K562 (cell line): ENCODE results near the gene BGLAP. TPM values are rescaled to one million over a fixed set of nuclear protein-coding genes. Genes with fewer than 3 reads are reported as not detected.
A peak's percentile ranks its signal among the peaks of the same experiment; 100 is the strongest.

Experiments used
- ARID4B ChIP-seq: sonication (generic); formaldehyde crosslinking; IDR thresholded peaks from 2 replicates; pipeline ENCODE4 v1.8.0; 2022; ENCODE audit warnings: mild to moderate bottlenecking, missing genetic modification reagents
- ATF3 ChIP-seq, 2 experiments: fragments of 450-650 bp in 1 of 2; sonication (generic) in 1 of 2; formaldehyde crosslinking in 1 of 2; IDR thresholded peaks in 1 of 2; conservative IDR thresholded peaks in 1 of 2; 2 replicates each; pipeline versions ENCODE4 v1.6.1 to v1.8.1; 2016 to 2023; ENCODE audit warnings: mild to moderate bottlenecking in 2 of 2, moderate library complexity in 2 of 2, inconsistent platforms in 1 of 2, missing genetic modification reagents in 1 of 2
- BACH1 ChIP-seq: fragments of 200-800 bp; sonication (Bioruptor generic); IDR thresholded peaks from 2 replicates; pipeline ENCODE4 v1.6.1; 2016; ENCODE audit warnings: missing genetic modification characterization, missing compliant biosample characterization
- CTBP1 ChIP-seq: fragments of 450-650 bp; IDR thresholded peaks from 2 replicates; pipeline ENCODE4 v1.6.1; 2016; ENCODE audit warnings: borderline replicate concordance
- DPF2 ChIP-seq: fragments of 450-650 bp; IDR thresholded peaks from 2 replicates; pipeline ENCODE4 v1.6.1; 2016
- HNRNPUL1 ChIP-seq: fragments of 200-400 bp; formaldehyde crosslinking; IDR thresholded peaks from 2 replicates; pipeline ENCODE4 v1.6.1; 2017; ENCODE audit warnings: low read length
- JUND ChIP-seq, 2 experiments: IDR thresholded peaks; 2 replicates in 1 of 2; 3 replicates in 1 of 2; pipeline ENCODE4 v1.6.1; 2011; ENCODE audit warnings: borderline replicate concordance in 2 of 2, low read depth in 2 of 2, low read length in 2 of 2, improper control_type of control experiment in 1 of 2, missing biosample characterization in 1 of 2, missing genetic modification characterization in 1 of 2, missing genetic modification reagents in 1 of 2
- MLX ChIP-seq, 2 experiments: fragments of 450-650 bp in 1 of 2; sonication (generic) in 1 of 2; formaldehyde crosslinking; conservative IDR thresholded peaks; 2 replicates each; pipeline versions ENCODE4 v1.4.0 to v1.8.1; 2020 to 2022; ENCODE audit warnings: mild to moderate bottlenecking in 1 of 2, missing genetic modification reagents in 1 of 2
- NR2C1 ChIP-seq, 2 experiments: fragments of 450-650 bp; IDR thresholded peaks; 2 replicates each; pipeline ENCODE4 v1.6.1; 2017; ENCODE audit warnings: mild to moderate bottlenecking in 2 of 2, antibody characterized with exemption in 1 of 2, inconsistent platforms in 1 of 2, missing compliant biosample characterization in 1 of 2, missing genetic modification characterization in 1 of 2
- VEZF1 ChIP-seq: fragments of 200-800 bp; sonication (Bioruptor generic); IDR thresholded peaks from 2 replicates; pipeline ENCODE4 v1.6.1; 2017; ENCODE audit warnings: missing genetic modification characterization, missing compliant biosample characterization
- ZNF324 ChIP-seq: fragments of 250-450 bp; sonication (Bioruptor Pico); IDR thresholded peaks from 2 replicates; pipeline ENCODE4 v1.4.0; 2020; ENCODE audit warnings: mild to moderate bottlenecking
- polyA plus RNA-seq, 8 experiments: library from polyadenylated mRNA; depleted of rRNA in 4 of 8; stranded (reverse) in 5 of 8; unstranded in 3 of 8; fragments of >200 nt; fragmentation: Nextera tagmentation in 2 of 8; fragmentation: Illumina TruSeq in 1 of 8; extraction: Ambion mirVana in 2 of 8; extraction: Trizol in 1 of 8; gene quantifications; 2 replicates each; pipeline versions ENCODE4 v1.2.1 to v1.2.3, GENCODE V29; 2011 to 2014; ENCODE audit warnings: inconsistent platforms in 1 of 8, missing spikeins in 1 of 8
- total RNA-seq, 7 experiments: library from RNA; depleted of rRNA in 6 of 7; stranded (reverse); fragments of >200 nt in 6 of 7; fragmentation: Illumina TruSeq in 2 of 7; extraction: Trizol in 2 of 7; gene quantifications; 2 replicates each; pipeline versions ENCODE4 v1.2.1 to v1.2.3, GENCODE V29; 2011 to 2021; ENCODE audit warnings: low replicate concordance in 1 of 7
- TF ChIP-seq, protein P1 (sequence below): fragments of 450-650 bp; formaldehyde crosslinking; IDR thresholded peaks from 2 replicates; pipeline ENCODE4 v1.4.0; 2020; ENCODE audit warnings: mild to moderate bottlenecking, moderate library complexity
- TF ChIP-seq, protein P2 (sequence below): fragments of 450-650 bp; formaldehyde crosslinking; IDR thresholded peaks from 2 replicates; pipeline ENCODE4 v1.4.0; 2022; ENCODE audit warnings: missing genetic modification characterization

The BGLAP gene
- total and polyA plus RNA-seq, 9 of the 15 experiments (the other 6 are each of a cell fraction or from before 2014, with no cell fraction given): 0.15 to 1.4 (median 0.28) TPM; not detected in 3

DNA sequence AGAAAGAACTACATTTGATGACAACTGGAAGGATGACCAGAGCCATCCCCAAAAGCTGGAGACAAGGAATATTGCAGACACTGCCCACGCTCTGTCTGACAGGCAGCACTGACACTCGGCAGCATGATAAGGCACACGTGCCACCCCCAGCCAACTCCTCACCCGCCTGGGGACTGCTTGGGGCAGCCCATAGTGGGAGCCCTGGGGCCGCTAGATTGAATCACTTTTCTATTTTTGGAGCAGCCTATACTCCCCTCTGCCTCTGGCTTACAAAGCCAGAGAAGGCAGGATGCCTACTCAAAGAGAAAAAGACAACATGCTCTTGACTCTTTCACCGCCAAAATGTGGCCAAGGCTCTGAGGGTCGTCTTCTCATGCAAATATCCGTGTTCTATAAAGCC lies 39.3 kb downstream of the BGLAP start (continued):
- TF ChIP-seq ARID4B (peak; percentile 98), VEZF1 (CRISPR knock-in tag) (peak; percentile 63; the same call in 1 of the 2 replicates), BACH1 (tag) (no peak), NR2C1 (IDR thresholded peaks at IDR 0.05) (no peak), NR2C1 (tag; IDR thresholded peaks at IDR 0.05) (no peak), ZNF324 (CRISPR knock-in tag) (no peak), JUND (IDR thresholded peaks at IDR 0.05; ENCODE audit: borderline replicate concordance, low read depth, low read length) (peak; percentile 76), JUND (tag; IDR thresholded peaks at IDR 0.05; ENCODE audit: borderline replicate concordance, low read depth, low read length) (peak; percentile 52; the same call in 2 of the 3 replicates), HNRNPUL1 (no peak), DPF2 (peak; percentile 25; the same call in 1 of the 2 replicates), ATF3 (IDR thresholded peaks at IDR 0.05) (peak; percentile 59), ATF3 (CRISPR knock-in tag; conservative IDR thresholded peaks at IDR 0.05) (no peak), MLX (CRISPR knock-in tag; conservative IDR thresholded peaks at IDR 0.05) (no peak), CTBP1 (no peak)
- TF ChIP-seq, protein P1, sequence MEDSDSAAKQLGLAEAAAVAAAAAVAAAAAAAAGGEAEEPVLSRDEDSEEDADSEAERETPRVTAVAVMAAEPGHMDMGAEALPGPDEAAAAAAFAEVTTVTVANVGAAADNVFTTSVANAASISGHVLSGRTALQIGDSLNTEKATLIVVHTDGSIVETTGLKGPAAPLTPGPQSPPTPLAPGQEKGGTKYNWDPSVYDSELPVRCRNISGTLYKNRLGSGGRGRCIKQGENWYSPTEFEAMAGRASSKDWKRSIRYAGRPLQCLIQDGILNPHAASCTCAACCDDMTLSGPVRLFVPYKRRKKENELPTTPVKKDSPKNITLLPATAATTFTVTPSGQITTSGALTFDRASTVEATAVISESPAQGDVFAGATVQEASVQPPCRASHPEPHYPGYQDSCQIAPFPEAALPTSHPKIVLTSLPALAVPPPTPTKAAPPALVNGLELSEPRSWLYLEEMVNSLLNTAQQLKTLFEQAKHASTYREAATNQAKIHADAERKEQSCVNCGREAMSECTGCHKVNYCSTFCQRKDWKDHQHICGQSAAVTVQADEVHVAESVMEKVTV (CRISPR knock-in tag): no peak
- TF ChIP-seq, protein P2, sequence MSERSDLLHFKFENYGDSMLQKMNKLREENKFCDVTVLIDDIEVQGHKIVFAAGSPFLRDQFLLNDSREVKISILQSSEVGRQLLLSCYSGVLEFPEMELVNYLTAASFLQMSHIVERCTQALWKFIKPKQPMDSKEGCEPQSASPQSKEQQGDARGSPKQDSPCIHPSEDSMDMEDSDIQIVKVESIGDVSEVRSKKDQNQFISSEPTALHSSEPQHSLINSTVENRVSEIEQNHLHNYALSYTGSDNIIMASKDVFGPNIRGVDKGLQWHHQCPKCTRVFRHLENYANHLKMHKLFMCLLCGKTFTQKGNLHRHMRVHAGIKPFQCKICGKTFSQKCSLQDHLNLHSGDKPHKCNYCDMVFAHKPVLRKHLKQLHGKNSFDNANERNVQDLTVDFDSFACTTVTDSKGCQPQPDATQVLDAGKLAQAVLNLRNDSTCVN (CRISPR knock-in tag): no peak
